Measurements from ENCODE around the gene TRO. TPM values are rescaled to one million over a fixed set of nuclear protein-coding genes. Genes with fewer than 3 reads are reported as not detected.

The TRO gene
- total RNA-seq, 1 experiment from 2014 or later, result not detected

DNA sequence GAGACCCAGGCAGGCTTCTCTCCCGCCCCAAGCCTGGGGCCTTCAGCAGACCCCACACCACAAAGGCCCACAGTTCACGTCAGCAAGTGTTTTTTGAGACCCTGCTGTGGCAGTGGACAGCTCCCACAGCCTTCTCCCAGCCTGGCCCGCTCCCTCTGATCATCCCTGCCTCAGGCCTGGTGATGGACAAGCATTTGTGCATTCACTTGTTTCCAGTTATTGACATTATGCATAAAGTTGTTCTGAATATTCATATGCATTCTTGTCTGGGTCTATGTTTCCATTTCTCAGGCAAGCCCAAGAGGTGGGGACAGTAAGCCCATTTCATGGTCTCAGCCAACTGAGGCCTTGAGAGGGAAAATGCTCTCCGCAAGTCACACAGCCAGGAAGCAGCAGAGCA is 14.7 kb downstream of the TRO start:
- Histone ChIP-seq H4K20me1 (ENCODE audit: insufficient read depth, low read depth, low read length) (no peaks in the 10 kb centered on the region), H3K4me2 (ENCODE audit: low read depth, low read length, poor library complexity, severe bottlenecking) (no peak overlapping the region), H3K27me3 (ENCODE audit: low read length) (no peaks in the 10 kb centered on the region), H3K27ac (ENCODE audit: low read length) (no peak overlapping the region), H3K79me2 (ENCODE audit: low read length) (no peaks in the 10 kb centered on the region), H3K9me3 (ENCODE audit: low read length) (no peaks in the 10 kb centered on the region), H2AFZ (ENCODE audit: low read length) (no peak overlapping the region), H3K4me3 (ENCODE audit: low read length) (no peak overlapping the region), H3K4me1 (ENCODE audit: low read length) (no peaks in the 10 kb centered on the region), H3K9me2 (replicated peaks; ENCODE audit: insufficient read depth, low read length) (no peaks in the 10 kb centered on the region), H3K9ac (ENCODE audit: low read length) (no peak overlapping the region), H3K36me3 (ENCODE audit: insufficient read depth, low read length) (no peaks in the 10 kb centered on the region)
- DNase-seq, result no peak

DNA sequence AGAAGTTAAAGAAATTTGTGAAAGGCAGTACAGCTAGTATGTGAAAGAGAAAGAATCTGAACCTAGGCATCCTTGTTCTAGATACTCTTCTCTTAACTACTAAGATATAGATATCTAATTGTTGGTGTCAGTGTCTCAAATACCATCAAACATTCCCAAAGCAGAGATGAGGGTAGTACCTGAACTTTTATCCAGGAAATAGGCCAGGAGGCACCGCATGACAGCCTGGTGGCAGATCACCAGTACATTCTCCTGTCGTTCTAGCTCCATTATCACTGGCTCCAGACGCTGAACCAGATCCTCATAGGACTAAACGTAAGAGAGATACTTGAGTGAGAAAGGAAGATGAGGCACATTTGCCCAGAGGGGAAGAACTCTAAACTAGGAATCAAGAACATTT is 16.8 kb downstream of the TRO start:
- Histone ChIP-seq H3K27ac (ENCODE audit: low read length) (no peak overlapping the region), H3K9me3 (ENCODE audit: low read length) (no peaks in the 10 kb centered on the region), H3K4me3 (ENCODE audit: low read length) (no peak overlapping the region), H4K20me1 (ENCODE audit: insufficient read depth, low read depth, low read length) (no peaks in the 10 kb centered on the region), H3K4me2 (ENCODE audit: low read depth, low read length, poor library complexity, severe bottlenecking) (no peak overlapping the region), H2AFZ (ENCODE audit: low read length) (no peak overlapping the region), H3K9ac (ENCODE audit: low read length) (no peak overlapping the region), H3K9me2 (replicated peaks; ENCODE audit: insufficient read depth, low read length) (no peaks in the 10 kb centered on the region), H3K27me3 (ENCODE audit: low read length) (no peaks in the 10 kb centered on the region), H3K79me2 (ENCODE audit: low read length) (no peaks in the 10 kb centered on the region), H3K4me1 (ENCODE audit: low read length) (no peaks in the 10 kb centered on the region), H3K36me3 (ENCODE audit: insufficient read depth, low read length) (no peaks in the 10 kb centered on the region)
- DNase-seq, result no peak

DNA sequence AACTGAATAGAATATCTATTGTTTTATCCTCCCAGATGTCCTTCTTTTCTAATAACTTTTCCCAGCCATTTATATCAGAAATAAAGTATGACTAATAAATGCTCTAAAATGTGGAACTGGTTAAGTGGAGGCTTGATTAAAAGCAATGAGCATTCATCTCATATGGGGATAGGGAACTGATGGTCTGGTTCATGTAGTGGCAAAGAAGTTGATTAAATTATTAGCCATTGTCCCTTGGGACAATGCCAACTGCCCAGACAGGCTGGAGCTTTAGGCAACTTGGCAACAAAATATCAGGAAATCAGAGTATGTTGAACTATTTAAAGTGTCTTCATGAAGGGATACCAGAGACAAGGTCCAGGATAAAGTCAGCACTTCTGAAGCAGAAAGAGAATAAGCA is 24.2 kb downstream of the TRO start:
- no peak overlapping the region for H3K4me2 ChIP-seq (ENCODE audit: low read depth, low read length, poor library complexity, severe bottlenecking)

DNA sequence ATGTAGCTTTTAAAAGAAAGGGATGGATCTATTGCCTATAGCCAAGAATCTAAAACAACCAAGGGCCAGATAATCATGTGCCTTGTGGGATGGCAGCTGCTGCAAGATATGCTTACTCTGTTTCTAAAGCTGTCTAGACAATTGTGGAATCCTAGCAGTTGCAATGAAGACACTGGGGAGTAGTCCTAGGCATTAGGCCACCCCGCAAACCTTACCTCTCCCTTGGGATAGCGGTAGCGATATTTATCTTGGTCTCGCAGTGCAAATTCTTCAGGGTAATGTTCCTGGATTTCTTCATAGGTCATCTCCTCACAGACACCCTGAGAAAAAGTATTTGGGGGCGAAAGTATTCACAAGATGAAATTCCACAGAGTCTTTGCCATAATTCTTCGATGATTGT is 24.6 kb downstream of the TRO start:
- no peaks in the 10 kb centered on the region for H3K9me2 ChIP-seq (replicated peaks; ENCODE audit: insufficient read depth, low read length)
- no peak overlapping the region for H2AFZ ChIP-seq (ENCODE audit: low read length)
- H3K36me3 ChIP-seq (ENCODE audit: insufficient read depth, low read length), result no peaks in the 10 kb centered on the region
- H3K79me2 ChIP-seq (ENCODE audit: low read length), result no peaks in the 10 kb centered on the region
- H4K20me1 ChIP-seq (ENCODE audit: insufficient read depth, low read depth, low read length), result no peaks in the 10 kb centered on the region
- no peak overlapping the region for H3K4me2 ChIP-seq (ENCODE audit: low read depth, low read length, poor library complexity, severe bottlenecking)
- H3K27me3 ChIP-seq (ENCODE audit: low read length), result no peaks in the 10 kb centered on the region
- no peak for DNase-seq
- no peak overlapping the region for H3K9ac ChIP-seq (ENCODE audit: low read length)
- H3K4me1 ChIP-seq (ENCODE audit: low read length), result no peaks in the 10 kb centered on the region
- H3K27ac ChIP-seq (ENCODE audit: low read length), result no peak overlapping the region
- H3K4me3 ChIP-seq (ENCODE audit: low read length), result no peak overlapping the region
- H3K9me3 ChIP-seq (ENCODE audit: low read length), result no peaks in the 10 kb centered on the region; the same call in 1 of the 2 replicates

More for the DNA sequence above, 24.2 kb downstream of the TRO start:
- Histone ChIP-seq H3K9me3 (ENCODE audit: low read length) (no peaks in the 10 kb centered on the region; the same call in 1 of the 2 replicates), H3K36me3 (ENCODE audit: insufficient read depth, low read length) (no peaks in the 10 kb centered on the region), H3K9me2 (replicated peaks; ENCODE audit: insufficient read depth, low read length) (no peaks in the 10 kb centered on the region), H3K79me2 (ENCODE audit: low read length) (no peaks in the 10 kb centered on the region), H4K20me1 (ENCODE audit: insufficient read depth, low read depth, low read length) (no peaks in the 10 kb centered on the region), H2AFZ (ENCODE audit: low read length) (no peak overlapping the region), H3K27ac (ENCODE audit: low read length) (no peak overlapping the region), H3K9ac (ENCODE audit: low read length) (no peak overlapping the region), H3K4me3 (ENCODE audit: low read length) (no peak overlapping the region), H3K27me3 (ENCODE audit: low read length) (no peaks in the 10 kb centered on the region), H3K4me1 (ENCODE audit: low read length) (no peaks in the 10 kb centered on the region)
- no peak for DNase-seq

DNA sequence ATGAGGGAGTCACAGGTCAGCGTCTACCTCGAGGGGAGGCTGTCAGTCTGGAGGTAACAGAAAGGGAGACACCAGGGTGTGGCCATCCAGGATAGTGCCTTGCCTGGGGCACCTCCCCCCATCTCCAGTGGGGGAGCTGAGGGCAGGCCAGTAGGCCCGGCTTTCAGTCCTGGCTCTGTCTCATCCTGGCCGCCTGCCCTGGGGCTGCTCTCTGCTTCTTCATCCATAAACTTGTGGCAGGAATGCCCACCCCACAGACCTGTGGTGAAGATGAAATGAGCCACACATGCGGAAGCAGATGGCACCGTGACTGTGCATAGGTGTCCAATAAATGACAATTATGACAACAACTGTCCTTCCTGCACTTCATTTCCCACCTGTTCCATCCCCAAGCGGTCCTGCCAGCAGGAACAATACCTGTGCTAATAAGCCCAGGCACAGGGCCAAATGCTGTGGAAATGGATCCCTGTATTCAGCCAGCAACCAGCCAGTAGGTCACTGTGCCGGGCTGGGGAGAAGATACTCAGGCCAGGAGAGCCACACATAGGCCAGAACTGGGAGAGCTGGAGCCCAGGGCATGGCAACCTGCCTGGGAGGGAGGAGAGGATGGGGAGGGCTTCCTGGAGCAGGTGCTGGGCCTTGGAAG is 30.2 kb downstream of the TRO start:
- Histone ChIP-seq H3K79me2 (ENCODE audit: low read length) (no peaks in the 10 kb centered on the region), H3K27ac (ENCODE audit: low read length) (no peak overlapping the region), H3K9me3 (ENCODE audit: low read length) (no peaks in the 10 kb centered on the region; the same call in 1 of the 2 replicates), H3K9me2 (replicated peaks; ENCODE audit: insufficient read depth, low read length) (no peaks in the 10 kb centered on the region), H3K4me2 (ENCODE audit: low read depth, low read length, poor library complexity, severe bottlenecking) (no peak overlapping the region), H3K9ac (ENCODE audit: low read length) (no peak overlapping the region), H3K4me1 (ENCODE audit: low read length) (no peaks in the 10 kb centered on the region), H4K20me1 (ENCODE audit: insufficient read depth, low read depth, low read length) (no peaks in the 10 kb centered on the region), H3K4me3 (ENCODE audit: low read length) (no peak overlapping the region), H3K27me3 (ENCODE audit: low read length) (no peaks in the 10 kb centered on the region), H2AFZ (ENCODE audit: low read length) (no peak overlapping the region), H3K36me3 (ENCODE audit: insufficient read depth, low read length) (no peaks in the 10 kb centered on the region)
- DNase-seq, result no peak

DNA sequence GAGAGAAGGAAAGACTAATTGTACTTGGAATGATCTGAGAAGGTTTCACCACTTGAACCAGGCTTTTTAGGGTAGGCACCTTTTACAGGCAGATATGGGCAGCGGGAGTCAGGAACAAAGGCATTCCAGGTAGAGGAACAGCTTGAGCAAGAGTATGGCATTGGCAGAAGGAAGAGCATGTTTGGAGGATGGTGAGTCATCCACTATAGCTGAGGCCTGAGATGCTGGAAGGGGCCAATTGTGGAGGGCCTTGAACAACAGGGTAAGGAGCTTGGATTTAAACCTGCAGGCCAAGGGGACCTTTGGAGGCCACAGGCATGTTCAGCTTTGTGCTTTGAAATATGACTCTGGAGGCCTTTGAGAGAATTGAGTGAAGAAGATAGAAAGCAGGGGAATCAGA is 41.1 kb downstream of the TRO start:
- no peak overlapping the region for H3K4me2 ChIP-seq (ENCODE audit: low read depth, low read length, poor library complexity, severe bottlenecking)
- H3K27ac ChIP-seq (ENCODE audit: low read length), result no peak overlapping the region
- no peaks in the 10 kb centered on the region for H4K20me1 ChIP-seq (ENCODE audit: insufficient read depth, low read depth, low read length)
- H3K4me3 ChIP-seq (ENCODE audit: low read length), result no peak overlapping the region
- no peaks in the 10 kb centered on the region for H3K79me2 ChIP-seq (ENCODE audit: low read length)
- DNase-seq, result no peak
- H3K4me1 ChIP-seq (ENCODE audit: low read length), result no peaks in the 10 kb centered on the region
- H3K9ac ChIP-seq (ENCODE audit: low read length), result no peak overlapping the region
- no peaks in the 10 kb centered on the region for H3K36me3 ChIP-seq (ENCODE audit: insufficient read depth, low read length)
- H3K9me2 ChIP-seq (replicated peaks; ENCODE audit: insufficient read depth, low read length), result no peaks in the 10 kb centered on the region
- H2AFZ ChIP-seq (ENCODE audit: low read length), result no peak overlapping the region
- no peaks in the 10 kb centered on the region for H3K9me3 ChIP-seq (ENCODE audit: low read length)
- H3K27me3 ChIP-seq (ENCODE audit: low read length), result no peaks in the 10 kb centered on the region

DNA sequence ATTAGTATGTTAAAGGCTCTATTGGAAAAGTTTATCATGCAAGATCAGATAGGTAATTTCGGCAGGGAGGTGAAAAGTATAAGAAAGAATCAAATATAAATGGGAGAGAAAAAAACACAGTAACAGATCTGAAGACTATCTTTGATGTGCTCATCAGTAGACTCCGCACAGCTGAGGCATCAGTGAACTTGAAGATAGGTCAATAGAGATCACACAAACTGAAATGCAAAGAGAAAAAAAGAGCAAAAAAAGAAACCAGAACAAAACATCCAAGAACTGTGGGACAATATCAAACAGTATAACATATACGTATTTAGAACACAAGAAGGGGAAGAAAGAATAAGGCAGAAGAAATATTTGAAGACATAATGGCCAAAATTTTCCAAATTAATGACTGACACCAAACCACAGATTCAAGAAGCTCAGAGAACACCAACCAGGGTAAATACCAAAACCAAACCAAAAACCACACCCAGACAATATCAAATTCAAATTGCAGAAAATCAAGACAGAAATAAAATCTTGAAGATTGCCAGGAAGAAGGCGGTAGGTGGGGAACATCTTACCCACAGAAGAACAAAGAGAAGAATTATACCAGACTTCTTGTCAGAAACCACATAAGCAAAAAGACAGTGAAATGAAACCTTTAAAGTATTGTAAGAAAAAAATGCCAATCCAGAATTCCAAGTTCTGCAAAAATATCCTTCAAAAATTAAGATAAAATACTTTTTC is 44.3 kb downstream of the TRO start:
- Histone ChIP-seq H3K4me3 (ENCODE audit: low read length) (no peak overlapping the region), H3K9me3 (ENCODE audit: low read length) (peaks cover 4% of the 10 kb centered on the region; the same call in 1 of the 2 replicates), H3K27ac (ENCODE audit: low read length) (no peak overlapping the region), H2AFZ (ENCODE audit: low read length) (no peak overlapping the region), H3K9me2 (replicated peaks; ENCODE audit: insufficient read depth, low read length) (no peaks in the 10 kb centered on the region), H3K4me1 (ENCODE audit: low read length) (no peaks in the 10 kb centered on the region), H3K79me2 (ENCODE audit: low read length) (no peaks in the 10 kb centered on the region), H3K9ac (ENCODE audit: low read length) (no peak overlapping the region), H4K20me1 (ENCODE audit: insufficient read depth, low read depth, low read length) (no peaks in the 10 kb centered on the region), H3K36me3 (ENCODE audit: insufficient read depth, low read length) (no peaks in the 10 kb centered on the region), H3K27me3 (ENCODE audit: low read length) (no peaks in the 10 kb centered on the region), H3K4me2 (ENCODE audit: low read depth, low read length, poor library complexity, severe bottlenecking) (no peak overlapping the region)
- no peak for DNase-seq

DNA sequence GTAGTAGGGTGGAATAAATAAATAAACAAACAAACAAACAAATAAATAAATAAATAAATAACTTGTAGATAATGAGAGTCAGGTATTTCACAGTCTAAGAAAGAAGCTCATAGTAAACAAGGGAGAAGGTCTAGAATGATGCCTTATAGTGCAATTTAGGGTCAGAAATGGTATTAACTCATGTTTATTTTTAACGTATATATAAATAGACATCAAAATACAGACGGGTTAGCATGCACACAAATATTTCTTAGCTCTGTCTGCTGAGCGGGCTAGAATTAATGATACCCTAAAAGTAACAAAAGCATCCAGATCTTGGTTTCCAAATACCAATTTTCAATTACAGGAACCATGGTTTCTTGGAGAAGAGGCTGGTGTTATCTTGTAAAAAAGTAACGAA is 56.8 kb downstream of the TRO start:
- no peak overlapping the region for H3K4me2 ChIP-seq (ENCODE audit: low read depth, low read length, poor library complexity, severe bottlenecking)
- no peak overlapping the region for H3K4me3 ChIP-seq (ENCODE audit: low read length)

More for the DNA sequence above, 56.8 kb downstream of the TRO start:
- no peaks in the 10 kb centered on the region for H3K36me3 ChIP-seq (ENCODE audit: insufficient read depth, low read length)
- H4K20me1 ChIP-seq (ENCODE audit: insufficient read depth, low read depth, low read length), result no peaks in the 10 kb centered on the region
- H3K79me2 ChIP-seq (ENCODE audit: low read length), result no peaks in the 10 kb centered on the region
- H3K27ac ChIP-seq (ENCODE audit: low read length), result no peak overlapping the region
- H3K9ac ChIP-seq (ENCODE audit: low read length), result no peak overlapping the region
- H3K4me1 ChIP-seq (ENCODE audit: low read length), result no peaks in the 10 kb centered on the region
- H3K27me3 ChIP-seq (ENCODE audit: low read length), result no peaks in the 10 kb centered on the region
- no peaks in the 10 kb centered on the region for H3K9me3 ChIP-seq (ENCODE audit: low read length)
- H3K9me2 ChIP-seq (replicated peaks; ENCODE audit: insufficient read depth, low read length), result no peaks in the 10 kb centered on the region
- no peak for DNase-seq
- no peak overlapping the region for H2AFZ ChIP-seq (ENCODE audit: low read length)
